GM12892 (cell line): Measurements from ENCODE around the gene P2RX5.

Experiments
- POLR2A ChIP-seq: IDR thresholded peaks from 2 replicates; pipeline ENCODE4 v1.6.1; 2011; ENCODE audit warnings: low read depth, low read length, control low read depth
- POLR2AphosphoS5 ChIP-seq: IDR thresholded peaks from 2 replicates; pipeline ENCODE4 v1.6.1; 2011; ENCODE audit warnings: low read depth, low read length, control low read depth
- TAF1 ChIP-seq: IDR thresholded peaks from 2 replicates; pipeline ENCODE4 v1.6.1; 2011; ENCODE audit warnings: low read depth, mild to moderate bottlenecking, control low read depth, low read length, borderline replicate concordance

DNA sequence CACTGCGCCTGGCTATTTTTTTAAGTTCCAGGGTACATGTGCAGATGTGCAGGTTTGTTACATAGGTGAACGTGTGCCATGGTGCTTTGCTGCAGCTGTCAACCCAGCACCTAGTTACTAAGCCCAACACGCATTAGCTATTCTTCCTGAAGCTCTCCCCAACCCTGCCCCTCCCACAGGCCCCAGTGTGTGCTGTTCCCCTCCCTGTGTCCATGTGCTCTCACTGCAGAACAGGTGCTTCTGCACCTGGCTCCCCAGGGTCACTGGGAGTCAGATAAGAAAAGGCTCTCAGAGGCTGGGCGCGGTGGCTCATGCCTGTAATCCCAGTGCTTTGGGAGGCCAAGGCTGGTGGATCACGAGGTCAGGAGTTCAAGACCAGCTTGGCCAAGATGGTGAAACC lies 33.9 kb upstream of the P2RX5 start:
- no peak for TF ChIP-seq POLR2AphosphoS5
- TF ChIP-seq POLR2A: no peak
- no peak for TF ChIP-seq TAF1
